K562 (cell line): ENCODE results near the gene ZNF200. TPM values are rescaled to one million over a fixed set of nuclear protein-coding genes. Genes with fewer than 3 reads are reported as not detected.

Experiments
- ATAC-seq: fragments of 200-7000 bp; cut with Tn5 transposase; 3 replicates; pipeline ENCODE4 v1.9.1; 2020; ENCODE audit warnings: moderate library complexity
- BruUV-seq: library from RNA; stranded (reverse); fragments of 400-500 nt; replicated peaks from 2 replicates; lab custom pipeline; 2021; lab: Mats Ljungman, UMichigan
- CTCF ChIA-PET: fragments of 300-600 bp; formaldehyde crosslinking; extraction: SDS; loops from one replicate; lab custom pipeline; 2021; ENCODE audit warnings: low intra/inter-chr PET ratio; lab: Yijun Ruan, JAX
- POLR2A ChIA-PET: fragments of 300-600, 350-650 bp; sonication (Branson Sonifier 250); formaldehyde crosslinking; extraction: SDS; loops from one replicate; lab custom pipeline; 2021; ENCODE audit warnings: antibody characterized with exemption, inconsistent platforms; lab: Yijun Ruan, JAX
- DNase-seq, 4 experiments: peaks; one replicate each; pipeline versions ENCODE4 v3.0.0 to v3.0.0-alpha.2; 2011 to 2018; ENCODE audit warnings: low spot score in 3 of 4, mixed read lengths in 3 of 4; ENCODE audit errors: extremely low read depth in 1 of 4
- FAIRE-seq: peaks from 2 replicates; lab custom pipeline; 2011; peaks lifted over from hg19 to GRCh38; lab: Jason Lieb, UNC
- H2AFZ ChIP-seq: 2 replicates; pipeline ENCODE4 v1.6.0; 2011; ENCODE audit warnings: low read depth, low read length, control low read depth, inconsistent platforms
- H3K27ac ChIP-seq: fragments of 200-600 bp; 3 replicates; pipeline ENCODE4 v1.8.0; 2011; ENCODE audit warnings: low read depth, mild to moderate bottlenecking, control low read depth, inconsistent platforms, low read length, moderate library complexity, mixed read lengths; ENCODE audit errors: extremely low read depth
- H3K27me3 ChIP-seq, 2 experiments: fragments of 300-600 bp in 1 of 2; 2 replicates in 1 of 2; 3 replicates in 1 of 2; pipeline versions ENCODE4 v1.6.0 to v1.8.0; 2011; ENCODE audit warnings: inconsistent platforms in 2 of 2, low read length in 2 of 2, mild to moderate bottlenecking in 1 of 2, mixed read lengths in 1 of 2, moderate library complexity in 1 of 2; ENCODE audit not compliant: control insufficient read depth in 2 of 2, insufficient read depth in 2 of 2
- H3K36me3 ChIP-seq: fragments of 300-600 bp; 3 replicates; pipeline ENCODE4 v1.8.0; 2011; ENCODE audit warnings: mild to moderate bottlenecking, low read length, inconsistent platforms; ENCODE audit not compliant: control insufficient read depth, insufficient read depth
- H3K4me1 ChIP-seq, 2 experiments: fragments of 200-600 bp in 1 of 2; replicated peaks in 1 of 2; 2 replicates in 1 of 2; 3 replicates in 1 of 2; pipeline versions ENCODE4 v1.5.1 to v1.8.0; 2011; ENCODE audit warnings: inconsistent platforms in 2 of 2, low read length in 2 of 2, mild to moderate bottlenecking in 1 of 2, mixed read lengths in 1 of 2, moderate library complexity in 1 of 2; ENCODE audit not compliant: control insufficient read depth in 2 of 2, insufficient read depth in 2 of 2
- H3K4me2 ChIP-seq: 2 replicates; pipeline ENCODE4 v1.6.1; 2011; ENCODE audit warnings: low read length, control low read depth, inconsistent platforms, mixed read lengths; ENCODE audit not compliant: insufficient read depth
- H3K4me3 ChIP-seq: fragments of 200-600 bp; sonication (generic), shearing (Covaris generic); 2 replicates; pipeline ENCODE4 v1.5.1; 2016; ENCODE audit warnings: control low read depth, inconsistent platforms
- H3K79me2 ChIP-seq: fragments of 200-600 bp; 3 replicates; pipeline ENCODE4 v1.8.0; 2011; ENCODE audit warnings: low read length, inconsistent platforms; ENCODE audit not compliant: control insufficient read depth, insufficient read depth
- H3K9ac ChIP-seq, 2 experiments: 2 replicates each; pipeline versions ENCODE4 v1.6.0 to v1.6.1; 2011; ENCODE audit warnings: low read depth in 2 of 2, low read length in 2 of 2, control low read depth in 1 of 2, inconsistent platforms in 1 of 2, mild to moderate bottlenecking in 1 of 2, mixed read lengths in 1 of 2; ENCODE audit not compliant: insufficient read depth in 1 of 2
- H3K9me1 ChIP-seq: one replicate; pipeline ENCODE4 v1.6.0; 2011; ENCODE audit warnings: inconsistent platforms, mild to moderate bottlenecking, low read length, moderate library complexity; ENCODE audit not compliant: control insufficient read depth, insufficient read depth
- H3K9me3 ChIP-seq: replicated peaks from 2 replicates; pipeline ENCODE4 v1.5.1; 2011; ENCODE audit warnings: low read depth, low read length, inconsistent platforms; ENCODE audit not compliant: control insufficient read depth, insufficient read depth
- H4K20me1 ChIP-seq: replicated peaks from 2 replicates; pipeline ENCODE4 v1.6.1; 2011; ENCODE audit warnings: low read length, inconsistent platforms, mixed read lengths; ENCODE audit not compliant: control insufficient read depth, insufficient read depth
- LCOR ChIP-seq: sonication (generic); formaldehyde crosslinking; IDR thresholded peaks from 2 replicates; pipeline ENCODE4 v1.8.0; 2022; ENCODE audit warnings: mild to moderate bottlenecking, missing genetic modification reagents
- RBM14 ChIP-seq: fragments of 200-400 bp; formaldehyde crosslinking; IDR thresholded peaks from 2 replicates; pipeline ENCODE4 v1.6.1; 2018; ENCODE audit warnings: low read depth, mild to moderate bottlenecking, low read length, moderate library complexity, borderline replicate concordance; ENCODE audit not compliant: insufficient read depth
- RFX7 ChIP-seq: fragments of 250-450 bp; sonication (Bioruptor Pico); IDR thresholded peaks from 2 replicates; pipeline ENCODE4 v1.5.1; 2021; ENCODE audit warnings: mild to moderate bottlenecking
- TAF1 ChIP-seq: IDR thresholded peaks from 2 replicates; pipeline ENCODE4 v1.6.1; 2011; ENCODE audit warnings: mild to moderate bottlenecking, low read length, moderate library complexity; ENCODE audit not compliant: insufficient read depth, control insufficient read depth, severe bottlenecking; ENCODE audit errors: extremely low read depth
- YY1 ChIP-seq, 3 experiments: IDR thresholded peaks; 2 replicates each; pipeline ENCODE4 v1.6.1; 2011; ENCODE audit warnings: low read length in 2 of 3, mild to moderate bottlenecking in 2 of 3, moderate library complexity in 2 of 3, borderline replicate concordance in 1 of 3, control low read depth in 1 of 3, low read depth in 1 of 3; ENCODE audit not compliant: insufficient read depth in 3 of 3, insufficient replicate concordance in 2 of 3, control insufficient read depth in 1 of 3, insufficient read length in 1 of 3; ENCODE audit errors: extremely low read depth in 1 of 3
- WGBS: fragments of 100-300 bp; shearing (Covaris generic); methylation state at CpG from one replicate; pipeline ENCODE4 v1.1.6; 2016; ENCODE audit warnings: low coverage, mixed read lengths; ENCODE audit not compliant: insufficient coverage; ENCODE audit errors: missing lambda C conversion rate; 5-methylcytosine and 5-hydroxymethylcytosine counted together
- in situ Hi-C: fragments of 300-500 bp; cut with MboI; formaldehyde crosslinking; loops from 4 replicates; pipeline ENCODE4 v1.15.0; 2018; ENCODE audit warnings: inconsistent platforms, mixed read lengths
- intact Hi-C: fragments of 100-400 bp; cut with micrococcal nuclease; formaldehyde crosslinking; loops from 2 replicates; pipeline ENCODE4 v1.14.2; 2022
- polyA plus RNA-seq, 8 experiments: library from polyadenylated mRNA; depleted of rRNA in 4 of 8; stranded (reverse) in 5 of 8; unstranded in 3 of 8; fragments of >200 nt; fragmentation: Nextera tagmentation in 2 of 8; fragmentation: Illumina TruSeq in 1 of 8; extraction: Ambion mirVana in 2 of 8; extraction: Trizol in 1 of 8; gene quantifications; 2 replicates each; pipeline versions ENCODE4 v1.2.1 to v1.2.3, GENCODE V29; 2011 to 2014; ENCODE audit warnings: inconsistent platforms in 1 of 8, missing spikeins in 1 of 8
- total RNA-seq, 7 experiments: library from RNA; depleted of rRNA in 6 of 7; stranded (reverse); fragments of >200 nt in 6 of 7; fragmentation: Illumina TruSeq in 2 of 7; extraction: Trizol in 2 of 7; gene quantifications; 2 replicates each; pipeline versions ENCODE4 v1.2.1 to v1.2.3, GENCODE V29; 2011 to 2021; ENCODE audit warnings: low replicate concordance in 1 of 7

ZNF200 gene
- total and polyA plus RNA-seq, 9 of the 15 experiments (the other 6 are each of a cell fraction or from before 2014, with no cell fraction given) = 4.8 to 14.5 (median 9.2) TPM

- Histone ChIP-seq H3K9me1 (no peaks in the 10 kb centered on the region), H2AFZ (no peak overlapping the region), H4K20me1 (no peaks in the 10 kb centered on the region), H3K36me3 (no peaks in the 10 kb centered on the region), H3K9ac (no peak overlapping the region), H3K9me3 (peaks cover 4% of the 10 kb centered on the region), H3K27me3 (peaks cover 28 to 70% of the 10 kb centered on the region in 2 experiments), H3K4me2 (no peak overlapping the region), H3K4me1 (peaks cover 0 to 5% of the 10 kb centered on the region in 2 experiments; a peak in 1 of 5 replicates), H3K79me2 (no peaks in the 10 kb centered on the region), H3K27ac (no peak overlapping the region), H3K4me3 (no peak overlapping the region)
- TF ChIP-seq TAF1 (no peak), RFX7 (CRISPR knock-in tag) (no peak), LCOR (CRISPR knock-in tag) (no peak)
- in situ Hi-C loops (no loop called here), intact Hi-C loops (no loop called here)
- DNase-seq = no peak
- CTCF ChIA-PET = no interaction called here
- BruUV-seq = no TSS peak
- ATAC-seq = no peak
- WGBS = 32% methylated on average over 8 of the region's 10 CpGs
- POLR2A ChIA-PET = no interaction called here
- FAIRE-seq = no peak
Measured at GRCh38 chr16:3246876-3247275, 11.9 kb upstream of the ZNF200 start.

GRCh38 chr16:3246002-3246401 is 11.0 kb upstream of the ZNF200 start:
- no peak overlapping the region for H2AFZ ChIP-seq

More at GRCh38 chr16:3246002-3246401, 11.0 kb upstream of the ZNF200 start:
- H3K4me3 ChIP-seq = no peak overlapping the region
- peaks cover 4% of the 10 kb centered on the region for H3K9me3 ChIP-seq
- no peaks in the 10 kb centered on the region for H4K20me1 ChIP-seq
- no peak for DNase-seq
- intact Hi-C loops (no loop called here), in situ Hi-C loops (no loop called here)
- no peak for TF ChIP-seq RBM14
- TF ChIP-seq YY1 (IDR thresholded peaks at IDR 0.05; ENCODE audit: borderline replicate concordance in 1 of 3, control insufficient read depth in 1 of 3, extremely low read depth in 1 of 3, insufficient read depth in 3 of 3, insufficient read length in 1 of 3, insufficient replicate concordance in 2 of 3, low read depth in 1 of 3, low read length in 2 of 3) = peak in 1 of 3 experiments; percentile 22
- FAIRE-seq = no peak
- H3K27ac ChIP-seq = no peak overlapping the region
- H3K4me2 ChIP-seq = no peak overlapping the region
- H3K27me3 ChIP-seq = peaks cover 34 to 65% of the 10 kb centered on the region in 2 experiments
- ChIA-PET POLR2A (interaction anchor here (1.2 kb wide), 1 partner anchor 17 kb away, joined by 6 read pairs; no protein-coding TSS in a partner anchor), CTCF (no interaction called here)
- H3K9ac ChIP-seq = no peak overlapping the region
- ATAC-seq = peak; percentile 48
- no peaks in the 10 kb centered on the region for H3K79me2 ChIP-seq
- H3K36me3 ChIP-seq = no peaks in the 10 kb centered on the region
- H3K4me1 ChIP-seq = peaks cover 0 to 5% of the 10 kb centered on the region in 2 experiments; a peak in 1 of 5 replicates
- H3K9me1 ChIP-seq = no peaks in the 10 kb centered on the region
- WGBS = 15% methylated on average over 7 of the region's 7 CpGs
- no TSS peak for BruUV-seq
